ENCODE measurements around the gene AAR2.

Gene AAR2

GRCh38 chr20:36260316-36260715 is 24.0 kb downstream of the AAR2 start:
- no peak for DNase-seq (ENCODE audit: low spot score)

- no peak for DNase-seq (ENCODE audit: low spot score)
Observed at GRCh38 chr20:36261389-36262105, 25.3 kb downstream of the AAR2 start.

DNA sequence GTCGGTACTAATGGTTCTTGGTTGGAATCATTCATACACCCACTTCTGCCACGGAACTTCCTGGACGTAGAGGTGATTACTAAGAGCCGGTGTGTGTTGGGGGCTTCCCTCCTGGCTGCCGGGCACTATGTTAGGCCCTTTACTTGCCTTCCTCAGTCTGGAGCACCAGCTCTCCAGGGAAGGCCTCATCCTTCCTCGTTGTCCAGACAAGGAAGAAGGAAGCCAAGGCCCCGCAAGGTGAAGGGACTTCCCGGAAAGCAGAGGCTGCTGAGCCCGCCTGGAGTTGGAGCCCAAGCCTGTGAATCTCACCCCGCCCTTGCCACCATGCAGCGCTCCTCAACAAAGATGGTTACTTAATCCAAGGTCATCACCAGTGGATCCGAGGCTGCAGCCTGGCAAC is 26.2 kb downstream of the AAR2 start:
- no peak for DNase-seq (ENCODE audit: low spot score)

- DNase-seq (ENCODE audit: low spot score), result no peak
Observed at GRCh38 chr20:36264426-36265246, 28.4 kb downstream of the AAR2 start.

- DNase-seq (ENCODE audit: low spot score), result no peak
Observed at GRCh38 chr20:36266189-36266588, 29.9 kb downstream of the AAR2 start.

- peak; percentile 19 for DNase-seq (ENCODE audit: low spot score)
Observed at GRCh38 chr20:36267605-36268381, 31.5 kb downstream of the AAR2 start.

DNA sequence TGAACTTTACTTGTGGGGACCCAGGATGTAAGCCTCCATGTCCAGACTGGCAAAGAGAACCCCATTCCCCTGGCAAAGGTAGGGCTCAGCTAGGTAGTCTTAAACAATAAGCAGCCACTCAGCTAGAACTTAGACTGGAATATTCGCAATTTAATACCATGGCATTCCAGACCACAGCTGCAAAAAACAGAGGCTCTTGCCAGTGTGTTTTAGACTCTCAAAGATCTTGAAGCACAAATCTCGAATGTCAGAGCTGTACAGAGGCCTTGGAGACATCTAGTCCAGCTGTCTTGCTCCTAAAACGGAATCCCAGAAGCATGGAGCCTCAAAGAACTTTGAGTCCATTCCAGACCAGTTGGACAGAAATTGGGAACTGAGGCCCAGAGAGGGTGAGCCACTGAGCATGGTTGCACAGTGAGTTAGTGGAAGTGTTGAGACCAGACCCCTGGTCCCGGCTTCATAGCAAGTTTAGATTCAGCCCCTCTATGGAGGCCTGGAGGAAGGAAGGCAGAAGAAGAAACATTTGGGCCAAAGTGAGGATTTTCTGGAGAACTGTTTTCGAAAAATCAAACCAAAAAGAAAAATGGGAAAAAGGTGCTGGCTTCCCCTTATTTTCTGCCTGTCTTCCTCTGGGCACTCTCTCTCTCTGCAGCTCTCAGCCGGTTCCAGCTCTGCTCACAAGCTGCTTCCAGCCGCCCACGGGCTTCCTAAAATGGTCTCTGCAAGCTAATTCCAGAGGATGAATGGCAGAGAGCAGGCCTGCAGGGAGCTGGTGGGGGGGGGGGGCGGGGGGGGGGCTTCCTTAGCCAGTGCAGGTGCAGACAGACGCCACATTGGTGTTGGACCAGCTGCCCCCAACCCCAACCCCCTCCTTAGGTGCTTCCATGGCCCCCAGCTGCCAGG is 32.4 kb downstream of the AAR2 start:
- peak; percentile 57 for DNase-seq (ENCODE audit: low spot score)

GRCh38 chr20:36269507-36269906 is 33.2 kb downstream of the AAR2 start:
- DNase-seq (ENCODE audit: low spot score), result no peak

DNA sequence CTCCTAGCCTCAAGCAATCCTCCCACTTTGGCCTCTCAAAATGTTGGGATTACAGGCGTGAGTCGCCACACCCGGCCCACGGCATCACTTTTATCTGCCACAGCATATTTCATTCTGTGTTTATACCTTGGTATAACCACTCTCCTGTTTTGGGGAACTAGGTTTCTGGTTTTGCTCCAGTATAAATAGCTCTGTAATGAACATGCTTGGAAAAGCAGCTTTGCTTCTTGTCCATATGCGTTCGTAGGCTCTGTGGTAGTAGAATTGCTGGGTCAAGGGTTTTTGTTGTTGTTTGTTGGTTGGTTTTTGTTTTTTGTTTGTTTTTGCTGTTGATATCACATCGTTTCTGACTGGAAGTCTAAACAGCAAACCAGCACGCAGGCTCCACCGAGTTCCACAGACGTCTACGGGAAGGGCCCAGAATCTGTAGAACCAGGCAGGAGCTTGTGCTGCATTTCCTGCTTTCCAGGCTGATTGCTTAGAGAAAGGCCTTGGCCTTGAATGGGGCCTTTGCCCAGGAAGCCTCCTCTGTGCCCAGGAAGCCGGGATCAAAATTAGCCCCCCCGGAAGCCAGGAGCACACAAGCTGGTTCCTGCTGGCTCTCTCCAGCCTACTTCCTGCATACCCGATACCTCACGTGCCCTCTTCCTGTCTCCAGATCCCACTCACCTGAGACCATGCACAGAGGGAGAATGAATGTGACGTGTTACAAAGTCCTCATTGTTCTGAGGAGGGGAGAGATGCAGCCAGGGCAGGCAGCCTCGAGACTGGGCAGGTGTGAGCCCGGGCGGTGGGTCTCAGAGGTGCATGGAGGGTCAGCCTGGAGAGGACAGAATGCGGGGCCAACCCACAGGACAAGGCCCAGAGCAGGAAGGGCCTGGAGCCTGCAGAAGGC is 34.7 kb downstream of the AAR2 start:
- DNase-seq (ENCODE audit: low spot score), result no peak

GRCh38 chr20:36271639-36272546 is 35.6 kb downstream of the AAR2 start:
- no peak for DNase-seq (ENCODE audit: low spot score)

- no peak for DNase-seq (ENCODE audit: low spot score)
Observed at GRCh38 chr20:36272547-36273220, 36.4 kb downstream of the AAR2 start.

GRCh38 chr20:36273414-36274180 is 37.3 kb downstream of the AAR2 start:
- no peak for DNase-seq (ENCODE audit: low spot score)

DNA sequence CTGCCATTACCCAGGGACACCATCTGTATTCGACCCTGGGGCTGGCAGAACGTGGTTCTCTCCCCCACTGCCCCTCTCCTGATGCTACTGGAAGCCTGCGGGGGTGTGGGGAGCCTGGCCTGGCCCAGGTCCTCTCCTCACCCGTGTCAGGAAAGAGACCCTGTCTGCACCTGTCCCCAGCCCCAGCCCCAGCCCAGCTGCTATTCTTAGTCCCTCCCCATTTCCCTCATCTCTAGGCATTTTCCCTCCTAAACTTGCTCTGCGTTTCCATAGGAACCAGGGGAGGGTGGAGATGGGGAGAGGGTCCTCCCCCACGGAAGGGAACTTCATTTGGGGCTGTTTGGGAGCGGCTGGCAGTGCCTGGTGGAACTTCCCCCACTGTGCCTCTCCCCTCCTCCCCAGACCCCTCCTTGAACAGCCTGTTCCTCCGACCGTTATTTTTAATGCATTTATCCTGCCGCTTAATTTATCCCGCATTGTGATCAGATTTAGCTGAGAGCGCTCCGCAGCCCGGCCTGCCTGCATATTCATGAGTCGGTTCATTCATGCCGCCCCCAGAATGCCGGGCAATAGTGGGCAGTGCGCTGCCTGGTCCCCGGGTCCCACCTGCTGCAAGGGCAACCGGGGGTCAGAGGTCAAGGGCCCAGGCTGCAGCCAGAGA is 38.0 kb downstream of the AAR2 start:
- peak; percentile 26 for DNase-seq (ENCODE audit: low spot score)

- DNase-seq (ENCODE audit: low spot score), result no peak
Observed at GRCh38 chr20:36275011-36275410, 38.7 kb downstream of the AAR2 start.

DNA sequence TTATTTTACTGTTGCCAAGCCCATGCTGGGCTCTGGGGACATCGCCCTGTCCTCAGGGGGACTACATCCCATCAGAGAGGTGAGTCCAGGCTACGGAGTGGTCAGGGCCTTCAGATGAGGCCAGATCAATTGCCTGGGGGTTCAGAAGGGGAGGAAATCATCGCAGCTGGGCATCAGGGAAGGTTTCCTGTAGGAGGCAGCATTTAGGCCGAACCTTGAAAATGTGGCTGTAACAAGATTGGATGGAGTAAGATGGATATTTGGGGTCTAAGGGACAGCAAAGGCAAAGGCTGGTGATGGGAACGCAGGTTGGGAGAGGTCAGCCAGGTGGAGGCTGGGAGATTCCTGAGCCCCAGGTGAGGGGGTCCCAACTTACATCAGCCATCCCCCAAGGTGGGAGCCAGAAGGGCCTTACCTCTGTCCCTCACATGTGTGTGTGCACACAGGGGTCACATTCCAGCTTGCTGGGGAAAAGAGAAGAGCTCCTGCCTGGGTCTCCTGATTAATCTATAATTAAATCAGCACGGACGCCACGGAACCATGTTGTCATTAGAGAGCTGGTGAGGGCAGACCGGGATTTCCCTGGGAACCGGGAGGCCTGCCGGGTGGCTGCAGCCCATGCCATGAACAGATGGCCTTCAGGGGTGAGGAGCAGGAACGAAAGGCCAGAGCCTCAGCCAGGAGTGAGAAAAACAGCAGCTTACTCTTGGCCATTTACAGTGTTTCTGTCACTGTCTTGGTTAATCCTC is 39.3 kb downstream of the AAR2 start:
- no peak for DNase-seq (ENCODE audit: low spot score)

- DNase-seq (ENCODE audit: low spot score), result no peak
Observed at GRCh38 chr20:36277546-36277945, 41.3 kb downstream of the AAR2 start.

DNA sequence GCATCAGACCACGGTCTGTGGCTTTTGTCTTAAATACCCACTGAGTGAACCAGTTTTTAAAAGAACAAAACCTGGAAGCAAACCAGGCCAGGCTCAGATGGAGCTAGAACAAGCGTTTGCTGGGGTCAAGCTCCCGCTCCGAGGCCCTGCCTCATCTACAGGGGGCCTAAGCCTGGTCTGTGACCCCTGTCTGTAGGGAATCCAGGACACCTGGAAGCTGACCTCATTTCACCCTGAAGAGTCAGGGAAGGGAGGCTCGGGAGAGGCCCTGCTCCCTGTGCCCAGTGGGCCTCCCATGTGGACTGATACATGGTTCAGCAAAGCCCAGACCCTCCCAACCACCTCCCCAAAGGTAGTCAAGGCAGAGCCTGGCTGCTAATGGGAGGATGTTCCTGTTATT is 43.1 kb downstream of the AAR2 start:
- no peak for DNase-seq (ENCODE audit: low spot score)

Measured in Ammon's horn (tissue), 1 donor.